Activated naive CD4-positive, alpha-beta T cell (primary cell): Measurements from ENCODE around the gene GFER.
A peak's percentile ranks its signal among the peaks of the same experiment; 100 is the strongest.
"Not testable (repeated sequence)": the region's sequence is repeated elsewhere in the genome, so short reads cannot be mapped to it uniquely, and the experiment has no call there.

ENCODE experiments used
- DNase-seq, 4 experiments: peaks; one replicate each; lab custom pipeline; 2025; lab: John Stamatoyannopoulos, UW

Gene GFER

GRCh38 chr16:1957434-1958142 lies 26.4 kb upstream of the GFER start:
- not testable (repeated sequence) for DNase-seq

DNA sequence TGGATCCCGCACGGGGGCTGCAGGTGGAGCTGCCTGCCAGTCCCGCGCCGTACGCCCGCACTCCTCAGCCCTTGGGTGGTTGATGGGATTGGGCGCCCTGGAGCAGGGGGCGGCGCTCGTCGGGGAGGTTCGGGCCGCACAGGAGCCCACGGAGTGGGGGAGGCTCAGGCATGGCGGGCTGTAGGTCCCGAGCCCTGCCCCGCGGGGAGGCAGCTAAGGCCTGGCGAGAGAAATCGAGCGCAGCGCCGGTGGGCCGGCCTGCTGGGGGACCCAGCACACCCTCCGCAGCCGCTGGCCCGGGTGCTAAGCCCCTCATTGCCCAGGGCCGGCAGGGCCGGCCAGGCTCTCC lies 25.9 kb upstream of the GFER start:
- DNase-seq: not testable (repeated sequence)

GRCh38 chr16:1958715-1959268 lies 25.2 kb upstream of the GFER start:
- DNase-seq: no peak

DNA sequence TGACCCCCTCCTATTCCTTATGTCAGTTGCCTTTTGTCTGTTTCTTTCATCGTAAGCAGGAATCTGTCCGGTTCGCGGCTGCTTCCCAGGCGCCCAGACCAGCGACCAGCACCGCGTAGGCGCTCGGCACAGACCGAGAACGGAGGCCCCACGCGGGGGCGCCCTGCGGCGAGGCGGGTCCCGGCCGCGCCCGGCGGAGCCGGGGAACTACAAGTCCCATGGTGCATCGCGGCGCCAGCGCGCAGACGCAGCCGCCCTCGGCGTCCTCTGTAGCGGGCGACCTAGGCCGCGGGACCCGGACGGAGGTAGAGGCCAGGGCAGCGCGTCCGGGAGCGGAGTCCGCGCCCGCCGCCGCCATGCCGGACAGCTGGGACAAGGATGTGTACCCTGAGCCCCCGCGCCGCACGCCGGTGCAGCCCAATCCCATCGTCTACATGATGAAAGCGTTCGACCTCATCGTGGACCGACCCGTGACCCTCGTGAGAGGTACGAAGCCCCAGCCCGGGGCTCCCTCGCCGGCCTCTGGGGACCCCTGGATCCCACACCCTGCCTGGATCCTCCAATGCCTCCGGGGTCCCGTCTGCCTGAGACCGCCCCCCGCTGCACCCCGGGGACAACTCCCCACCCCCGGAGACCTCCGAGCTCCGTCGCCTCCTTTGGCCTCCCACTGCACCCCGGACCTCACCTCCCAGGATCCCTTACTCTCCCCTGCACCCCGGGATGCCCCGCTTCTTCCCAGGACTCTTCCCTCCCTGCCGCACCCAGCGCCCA lies 24.5 kb upstream of the GFER start, which contains the start of gene NDUFB10:
Gene NDUFB10 (plus strand): TSS at position 270 of the 771 bp plus-strand sequence. CDS start 87 bp downstream, at position 357.
- DNase-seq: peak; percentile 75 to 92 (median 86)

- peak in 1 of 4 experiments; percentile 35 for DNase-seq
Observed at GRCh38 chr16:1960665-1961630, 23.0 kb upstream of the GFER start.

DNA sequence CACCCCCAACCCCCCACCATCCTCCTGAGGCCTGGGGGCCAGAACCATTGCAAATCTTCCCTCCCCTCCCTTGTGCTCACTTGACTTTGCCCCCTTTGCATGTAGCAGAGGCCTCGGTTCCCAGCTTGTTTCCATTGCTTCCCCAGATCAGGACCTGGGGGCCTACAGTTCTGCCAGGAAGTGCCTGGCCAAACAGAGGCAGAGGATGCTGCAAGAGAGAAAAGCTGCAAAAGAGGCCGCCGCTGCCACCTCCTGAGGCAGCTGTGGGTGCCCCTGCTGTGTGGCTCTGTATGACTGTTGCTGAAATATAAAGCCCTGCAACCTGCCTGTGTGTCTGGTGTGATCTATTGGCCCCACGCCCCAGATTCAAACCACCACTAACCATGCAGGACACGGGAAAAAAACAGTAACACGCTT lies 22.3 kb upstream of the GFER start:
- no peak for DNase-seq

DNA sequence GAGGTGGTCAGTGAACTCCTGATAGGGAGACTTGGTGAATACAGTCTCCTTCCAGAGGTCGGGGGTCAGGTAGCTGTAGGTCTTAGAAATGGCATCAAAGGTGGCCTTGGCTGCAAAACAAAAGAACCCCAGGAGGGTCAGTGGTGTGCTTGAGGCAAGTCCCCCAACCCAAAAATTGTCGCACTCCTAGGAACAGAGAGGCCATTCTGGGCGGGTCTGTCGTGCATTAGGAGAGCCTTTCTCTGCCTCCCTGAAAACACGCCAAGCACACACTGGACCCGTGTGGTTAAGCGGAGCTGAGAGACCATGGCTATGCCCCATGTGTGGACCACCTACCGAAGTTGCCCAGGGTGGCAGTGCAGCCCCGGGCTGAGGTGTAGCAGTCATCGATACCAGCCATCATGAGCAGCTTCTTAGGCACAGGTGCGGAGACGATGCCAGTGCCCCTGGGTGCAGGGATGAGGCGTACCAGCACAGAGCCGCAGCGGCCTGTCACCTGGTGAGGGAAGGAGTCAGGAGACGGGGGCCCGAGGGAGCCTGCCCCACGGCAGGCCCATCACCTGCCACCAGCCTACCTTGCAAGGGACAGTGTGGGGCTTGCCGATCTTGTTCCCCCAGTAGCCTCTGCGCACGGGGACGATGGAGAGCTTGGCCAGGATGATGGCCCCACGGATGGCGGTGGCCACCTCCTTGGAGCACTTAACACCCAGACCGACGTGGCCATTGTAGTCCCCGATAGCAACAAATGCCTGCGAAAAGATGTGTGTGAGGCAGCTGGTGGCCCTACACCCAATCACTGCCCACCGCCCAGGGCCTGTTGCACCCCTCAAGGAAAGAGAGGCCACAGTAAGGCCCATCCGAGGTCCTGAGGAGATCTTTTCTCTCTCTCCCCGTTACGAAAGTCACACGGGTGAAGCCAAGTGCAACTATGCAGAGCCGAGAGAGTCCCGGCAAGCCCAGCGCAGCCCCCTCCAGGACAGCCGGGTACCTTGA lies 21.5 kb upstream of the GFER start:
- DNase-seq: not testable (repeated sequence)

DNA sequence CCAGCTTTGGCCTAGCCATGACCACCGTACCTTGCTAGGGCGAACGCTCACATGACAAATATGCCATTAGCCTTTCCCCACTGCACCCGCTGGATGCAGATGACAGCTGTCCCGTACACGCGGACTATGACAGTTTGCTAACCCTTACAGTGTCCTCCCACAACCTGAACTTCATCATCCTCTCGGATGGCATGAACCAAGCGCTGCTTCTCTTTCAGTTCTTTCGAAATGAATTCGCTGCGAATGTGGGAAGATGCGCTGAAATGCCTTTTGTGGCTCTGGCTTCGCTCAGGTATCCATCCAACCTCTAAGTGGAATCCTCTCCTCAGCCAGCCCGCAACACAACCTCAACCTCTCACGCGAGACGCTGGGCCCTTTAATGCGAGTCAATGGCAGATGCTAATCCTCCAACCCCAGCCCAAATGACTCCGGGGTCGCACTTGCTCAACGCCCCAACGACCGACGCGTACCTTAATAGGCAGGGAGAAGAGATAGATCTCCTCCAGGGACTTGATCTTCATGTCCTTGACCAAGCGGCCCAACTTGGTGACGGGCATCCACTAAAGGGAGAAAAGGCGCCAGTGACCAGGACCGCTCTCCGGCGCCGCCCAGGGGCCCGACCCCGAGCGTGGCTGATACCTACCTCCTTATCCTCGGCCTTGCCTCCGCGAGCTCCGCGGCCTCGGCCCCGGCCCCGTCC lies 20.0 kb upstream of the GFER start:
- DNase-seq: peak in 2 of 4 experiments; percentile 31 to 32

DNA sequence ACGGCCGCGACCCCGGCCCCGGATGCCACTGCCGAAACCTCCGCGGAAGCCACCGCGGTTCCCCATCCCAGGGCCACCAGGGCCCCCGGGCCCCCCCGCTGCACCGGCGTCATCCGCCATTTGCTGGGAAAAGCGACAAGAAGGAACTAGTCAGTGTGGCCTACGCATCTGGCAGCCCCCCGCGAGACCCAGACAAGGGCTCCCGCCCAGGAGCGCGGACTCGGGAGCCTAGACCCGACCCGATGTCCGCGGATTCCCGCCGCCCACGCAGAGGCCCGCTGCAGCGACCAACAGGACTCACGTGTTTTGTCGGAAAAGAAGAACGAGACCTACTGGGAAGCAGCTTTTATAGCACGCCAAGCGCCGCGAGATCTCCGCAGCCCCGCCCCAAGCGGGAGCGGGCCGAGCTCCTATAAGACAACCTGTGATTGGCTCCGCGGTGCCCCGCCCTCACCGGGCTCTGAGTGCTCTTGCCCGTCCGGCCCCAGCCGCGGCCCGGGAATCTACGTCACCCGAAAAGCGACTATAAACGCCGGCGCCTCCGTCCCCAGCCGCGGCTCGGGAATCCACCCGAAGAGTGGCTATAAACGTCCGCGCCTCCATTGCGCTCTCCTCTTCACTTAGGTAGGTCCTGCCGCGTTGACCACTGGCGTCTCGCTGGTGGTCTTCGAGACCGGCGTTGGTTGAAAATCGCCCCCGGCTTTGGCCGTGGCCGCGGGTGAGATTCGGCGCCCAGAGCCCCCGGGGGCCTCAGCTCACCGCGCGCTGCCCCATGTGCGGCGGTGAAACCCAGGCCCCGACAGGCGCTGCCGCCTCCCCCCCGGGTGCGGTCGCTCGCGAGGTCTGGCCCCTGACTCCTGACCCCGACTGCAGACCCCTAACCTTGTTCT lies 19.2 kb upstream of the GFER start, which contains the start of gene RPS2:
Gene RPS2 (minus strand): TSS at position 321 of the 890 bp plus-strand sequence. CDS start 201 bp downstream, at position 120.
- peak; percentile 96 to 97 (median 96) for DNase-seq

GRCh38 chr16:1965396-1966001 lies 18.5 kb upstream of the GFER start:
- no peak for DNase-seq

DNA sequence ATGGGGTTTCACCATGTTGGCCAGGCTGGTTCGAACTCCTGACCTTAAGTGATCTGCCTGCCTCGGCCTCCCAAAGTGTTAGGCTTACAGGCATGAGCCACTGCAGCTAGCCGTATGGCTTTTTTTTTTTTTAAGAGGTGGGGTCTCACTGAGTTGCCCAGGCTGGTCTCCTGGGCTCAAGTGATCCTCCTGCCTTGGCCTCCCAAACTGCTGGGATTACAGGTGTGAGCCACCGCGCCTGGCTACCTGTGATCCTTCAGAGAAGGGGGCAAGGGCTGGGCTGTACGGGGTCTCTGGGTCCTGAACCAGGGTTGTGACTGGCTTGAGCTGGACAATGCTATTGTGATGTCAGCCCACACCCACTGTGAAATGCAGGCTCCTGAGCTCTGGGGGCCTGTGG lies 17.5 kb upstream of the GFER start, which contains the start of gene RNF151:
Gene RNF151 (plus strand): TSS at position 397 of the 400 bp plus-strand sequence. CDS start 26 bp downstream, outside the sequence.
- DNase-seq: no peak

GRCh38 chr16:1968146-1968953 lies 15.6 kb upstream of the GFER start:
- no peak for DNase-seq

DNA sequence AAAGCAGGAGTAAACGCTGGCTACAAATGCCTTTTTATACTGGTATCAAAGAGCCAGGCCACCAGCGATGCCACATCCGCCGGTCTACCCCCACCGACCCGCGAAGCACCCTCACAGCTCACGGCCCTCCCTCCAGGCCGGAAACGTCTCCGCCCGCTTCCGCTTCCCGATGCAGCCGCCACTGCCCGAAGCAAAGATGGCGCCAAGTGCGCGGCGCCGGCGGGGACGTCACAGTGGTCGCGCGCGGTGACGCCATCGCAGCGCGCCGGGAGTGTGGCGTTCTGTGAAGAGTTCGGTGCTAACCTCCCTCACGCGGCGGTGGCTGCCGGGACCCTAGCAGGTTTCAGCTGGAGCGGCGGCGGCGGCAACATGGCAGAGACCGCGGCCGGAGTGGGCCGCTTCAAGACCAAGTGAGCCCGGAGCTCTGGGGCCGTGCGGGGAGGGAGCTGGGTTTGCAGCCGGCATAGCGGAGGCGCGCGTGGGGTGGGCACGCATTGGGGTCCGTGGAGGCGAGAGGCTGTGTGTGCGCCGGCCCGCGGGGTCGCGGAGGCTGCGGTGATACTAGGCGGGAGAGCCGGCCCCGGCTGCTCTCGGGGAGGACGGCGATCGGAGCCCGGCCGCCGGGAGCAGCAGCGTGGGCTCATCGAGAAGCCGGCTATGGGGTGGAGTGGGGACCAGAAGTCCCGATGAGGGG lies 12.1 kb upstream of the GFER start, which contains the start of gene TBL3:
Gene TBL3 (plus strand): TSS at position 258 of the 694 bp plus-strand sequence. CDS start 112 bp downstream, at position 370.
- DNase-seq: peak; percentile 92 to 96 (median 95)

DNA sequence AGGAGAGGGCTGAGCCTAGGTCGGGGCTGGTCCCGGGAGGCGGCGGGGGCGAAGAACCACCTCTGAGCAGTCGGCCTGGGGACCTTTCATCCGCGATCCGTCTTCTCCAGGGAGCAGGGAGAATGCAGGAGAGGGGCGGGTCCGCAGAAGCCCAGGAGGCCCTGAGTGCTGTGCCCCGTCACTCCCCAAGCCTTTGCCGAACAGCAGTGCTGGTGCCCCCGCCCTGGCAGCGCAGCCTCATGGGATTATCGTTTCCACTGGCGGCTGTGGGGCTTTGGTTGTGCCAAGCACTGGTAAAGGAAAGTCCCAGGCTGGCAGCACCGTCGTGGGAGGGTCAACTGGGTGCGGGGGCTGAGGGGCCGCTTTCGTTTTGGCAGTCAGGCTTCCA lies 11.5 kb upstream of the GFER start:
- DNase-seq: no peak

DNA sequence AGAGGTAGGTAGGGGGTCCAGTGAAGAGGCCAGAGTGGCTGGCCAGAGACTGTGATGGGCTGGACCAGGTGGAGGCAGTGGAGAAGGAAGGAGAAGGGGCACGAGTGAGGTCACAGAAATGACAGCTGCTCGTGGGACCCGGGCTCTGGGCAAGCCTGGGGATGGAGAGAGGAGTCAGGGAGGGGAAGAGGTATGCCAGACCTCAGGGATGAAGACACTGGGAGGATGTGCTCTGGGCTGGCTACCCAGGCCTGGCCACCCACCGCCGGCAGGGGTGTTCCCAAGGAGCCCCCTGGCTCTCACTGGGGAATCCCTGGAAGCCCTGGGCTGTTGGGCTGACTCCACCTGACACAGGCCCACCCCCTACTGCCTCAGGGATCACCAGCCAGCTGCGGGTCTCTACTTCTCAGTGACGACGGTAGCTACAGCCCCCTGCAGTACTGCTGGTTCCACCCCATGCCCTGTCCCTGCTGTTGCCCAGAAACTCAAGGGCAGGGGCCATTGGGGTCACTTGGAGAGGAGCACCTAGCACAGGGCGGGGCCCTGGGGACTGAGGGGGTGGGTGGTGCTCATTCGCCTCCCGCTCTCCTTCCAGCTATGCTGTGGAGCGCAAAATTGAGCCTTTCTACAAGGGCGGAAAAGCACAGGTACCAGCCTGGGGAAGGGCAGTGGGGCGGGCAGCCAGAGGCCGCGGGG lies 10.4 kb upstream of the GFER start:
- no peak for DNase-seq
